ENCODE measurements around the gene CHEK1.
A peak's percentile ranks its signal among the peaks of the same experiment; 100 is the strongest.
"Not testable (repeated sequence)": the region's sequence is repeated elsewhere in the genome, so short reads cannot be mapped to it uniquely, and the experiment has no call there.

CHEK1 gene

DNA sequence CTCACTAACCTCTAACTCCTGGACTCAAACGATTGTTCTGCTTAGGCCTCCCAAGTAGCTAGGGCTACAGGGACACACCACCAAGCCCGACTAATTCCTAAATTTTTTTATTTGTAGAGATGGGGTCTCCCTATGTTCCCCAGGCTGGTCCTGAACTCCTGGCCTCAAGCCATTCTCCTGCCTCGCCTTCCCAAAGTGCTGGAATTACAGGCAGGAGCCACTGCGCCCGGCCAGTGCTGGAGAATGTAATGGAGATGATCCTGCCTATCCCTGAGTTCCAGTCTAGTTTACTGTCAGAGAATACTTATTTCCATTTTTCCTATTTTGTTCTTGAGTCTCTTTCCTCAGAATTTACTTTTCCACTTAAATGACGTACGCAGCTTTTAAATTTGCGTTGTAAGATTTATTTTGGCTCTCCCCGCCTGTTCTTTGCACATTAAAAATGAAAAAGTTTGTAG is at the start of gene CHEK1:
CHEK1 (plus strand) TSS at position 408 of the 458 bp plus-strand sequence. CDS start 1,606 bp downstream, outside the sequence.
- ATAC-seq (ENCODE audit: low read depth) = no peak
- H3K9me3 ChIP-seq (ENCODE audit: severe bottlenecking) = no peaks in the 10 kb centered on the region

DNA sequence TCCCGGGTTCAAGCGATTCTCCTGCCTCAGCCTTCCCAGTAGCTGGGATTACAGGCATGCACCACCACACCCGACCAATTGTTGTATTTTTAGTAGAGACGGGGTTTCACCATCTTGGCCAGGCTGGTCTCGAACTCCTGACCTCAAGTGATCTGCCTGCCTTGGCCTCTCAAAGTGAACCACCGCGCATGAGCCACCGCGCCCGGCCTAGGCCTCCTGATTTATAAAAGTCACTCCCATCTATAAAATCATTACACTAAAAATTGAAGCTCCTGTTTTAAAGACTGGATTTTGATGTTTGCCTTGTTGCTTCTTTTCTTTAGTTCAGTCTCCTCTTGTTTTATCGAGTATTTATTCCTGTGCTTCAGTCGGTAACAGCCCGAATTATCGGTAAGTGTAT is 47.8 kb upstream of the CHEK1 start:
- peaks cover 99% of the 10 kb centered on the region for H3K36me3 ChIP-seq (ENCODE audit: low read depth)
- not testable (repeated sequence) for H3K4me3 ChIP-seq (ENCODE audit: severe bottlenecking); H3K9me3 ChIP-seq (ENCODE audit: severe bottlenecking); H3K4me1 ChIP-seq (ENCODE audit: insufficient read depth, poor library complexity, severe bottlenecking); DNase-seq (ENCODE audit: low spot score); H3K27me3 ChIP-seq (ENCODE audit: insufficient read depth, poor library complexity, severe bottlenecking); ATAC-seq (ENCODE audit: low read depth); H3K27ac ChIP-seq (ENCODE audit: poor library complexity, severe bottlenecking)

More for the DNA sequence above, at the start of gene CHEK1:
- no peaks in the 10 kb centered on the region for H3K27me3 ChIP-seq (ENCODE audit: insufficient read depth, poor library complexity, severe bottlenecking)
- TF ChIP-seq, protein P1, sequence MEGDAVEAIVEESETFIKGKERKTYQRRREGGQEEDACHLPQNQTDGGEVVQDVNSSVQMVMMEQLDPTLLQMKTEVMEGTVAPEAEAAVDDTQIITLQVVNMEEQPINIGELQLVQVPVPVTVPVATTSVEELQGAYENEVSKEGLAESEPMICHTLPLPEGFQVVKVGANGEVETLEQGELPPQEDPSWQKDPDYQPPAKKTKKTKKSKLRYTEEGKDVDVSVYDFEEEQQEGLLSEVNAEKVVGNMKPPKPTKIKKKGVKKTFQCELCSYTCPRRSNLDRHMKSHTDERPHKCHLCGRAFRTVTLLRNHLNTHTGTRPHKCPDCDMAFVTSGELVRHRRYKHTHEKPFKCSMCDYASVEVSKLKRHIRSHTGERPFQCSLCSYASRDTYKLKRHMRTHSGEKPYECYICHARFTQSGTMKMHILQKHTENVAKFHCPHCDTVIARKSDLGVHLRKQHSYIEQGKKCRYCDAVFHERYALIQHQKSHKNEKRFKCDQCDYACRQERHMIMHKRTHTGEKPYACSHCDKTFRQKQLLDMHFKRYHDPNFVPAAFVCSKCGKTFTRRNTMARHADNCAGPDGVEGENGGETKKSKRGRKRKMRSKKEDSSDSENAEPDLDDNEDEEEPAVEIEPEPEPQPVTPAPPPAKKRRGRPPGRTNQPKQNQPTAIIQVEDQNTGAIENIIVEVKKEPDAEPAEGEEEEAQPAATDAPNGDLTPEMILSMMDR (IDR thresholded peaks at IDR 0.05; ENCODE audit: poor library complexity, severe bottlenecking) = no peak
- peak within 1 kb of the TSS; percentile 86 for H3K27ac ChIP-seq (ENCODE audit: poor library complexity, severe bottlenecking)
- DNase-seq (ENCODE audit: low spot score) = no peak
- H3K4me3 ChIP-seq (ENCODE audit: severe bottlenecking) = peak within 1 kb of the TSS; percentile 62
- H3K36me3 ChIP-seq (ENCODE audit: low read depth) = peaks cover 61% of the 10 kb centered on the region
- H3K4me1 ChIP-seq (ENCODE audit: insufficient read depth, poor library complexity, severe bottlenecking) = peaks cover 23% of the 10 kb centered on the region

GRCh38 chr11:125578783-125579182 is 46.2 kb upstream of the CHEK1 start:
- TF ChIP-seq, protein P1 (IDR thresholded peaks at IDR 0.05; ENCODE audit: poor library complexity, severe bottlenecking) = no peak
- Histone ChIP-seq H3K9me3 (ENCODE audit: severe bottlenecking) (no peaks in the 10 kb centered on the region), H3K27ac (ENCODE audit: poor library complexity, severe bottlenecking) (no peak overlapping the region), H3K4me1 (ENCODE audit: insufficient read depth, poor library complexity, severe bottlenecking) (no peaks in the 10 kb centered on the region), H3K36me3 (ENCODE audit: low read depth) (peaks cover 99% of the 10 kb centered on the region), H3K4me3 (ENCODE audit: severe bottlenecking) (no peak overlapping the region), H3K27me3 (ENCODE audit: insufficient read depth, poor library complexity, severe bottlenecking) (no peaks in the 10 kb centered on the region)
- DNase-seq (ENCODE audit: low spot score) (no peak), ATAC-seq (ENCODE audit: low read depth) (no peak)

GRCh38 chr11:125579811-125580210 is 45.2 kb upstream of the CHEK1 start:
- H3K4me1 ChIP-seq (ENCODE audit: insufficient read depth, poor library complexity, severe bottlenecking) = no peaks in the 10 kb centered on the region
- H3K27ac ChIP-seq (ENCODE audit: poor library complexity, severe bottlenecking) = no peak overlapping the region
- TF ChIP-seq, protein P1 (IDR thresholded peaks at IDR 0.05; ENCODE audit: poor library complexity, severe bottlenecking) = no peak
- no peak overlapping the region for H3K4me3 ChIP-seq (ENCODE audit: severe bottlenecking)
- DNase-seq (ENCODE audit: low spot score) = no peak
- H3K27me3 ChIP-seq (ENCODE audit: insufficient read depth, poor library complexity, severe bottlenecking) = no peaks in the 10 kb centered on the region
- H3K9me3 ChIP-seq (ENCODE audit: severe bottlenecking) = no peaks in the 10 kb centered on the region
- no peak for ATAC-seq (ENCODE audit: low read depth)
- peaks cover 96% of the 10 kb centered on the region for H3K36me3 ChIP-seq (ENCODE audit: low read depth)

GRCh38 chr11:125583496-125583895 is 41.5 kb upstream of the CHEK1 start:
- peaks cover 2% of the 10 kb centered on the region for H3K4me1 ChIP-seq (ENCODE audit: insufficient read depth, poor library complexity, severe bottlenecking)
- no peaks in the 10 kb centered on the region for H3K9me3 ChIP-seq (ENCODE audit: severe bottlenecking)
- no peak overlapping the region for H3K4me3 ChIP-seq (ENCODE audit: severe bottlenecking)
- TF ChIP-seq, protein P1 (IDR thresholded peaks at IDR 0.05; ENCODE audit: poor library complexity, severe bottlenecking) = no peak
- ATAC-seq (ENCODE audit: low read depth) (no peak), DNase-seq (ENCODE audit: low spot score) (no peak)
- peaks cover 62% of the 10 kb centered on the region for H3K36me3 ChIP-seq (ENCODE audit: low read depth)
- no peak overlapping the region for H3K27ac ChIP-seq (ENCODE audit: poor library complexity, severe bottlenecking)
- no peaks in the 10 kb centered on the region for H3K27me3 ChIP-seq (ENCODE audit: insufficient read depth, poor library complexity, severe bottlenecking)

Measured in RWPE2 (cell line).